Liver (tissue), 9 donors: ENCODE measurements around the gene PRKAR1B. TPM values are rescaled to one million over a fixed set of nuclear protein-coding genes. Genes with fewer than 3 reads are reported as not detected.

Experiments
- DNase-seq: peaks from one replicate; pipeline ENCODE4 v3.0.0-alpha.2; 2017; ENCODE audit warnings: low spot score
- H3K27ac ChIP-seq, 2 donors: one replicate each; pipeline ENCODE4 v1.7.0; 2013; ENCODE audit warnings: inconsistent platforms in 2 of 2, low read length in 2 of 2, control low read depth in 1 of 2, low read depth in 1 of 2, mild to moderate bottlenecking in 1 of 2
- H3K27me3 ChIP-seq, 4 donors: one replicate each; pipeline versions ENCODE4 v1.6.1 to v1.7.0; 2013; ENCODE audit warnings: low read length in 3 of 4, inconsistent platforms in 1 of 4, mild to moderate bottlenecking in 1 of 4, moderate library complexity in 1 of 4; ENCODE audit not compliant: control insufficient read depth in 4 of 4, insufficient read depth in 4 of 4
- H3K36me3 ChIP-seq, 4 donors: one replicate each; pipeline versions ENCODE4 v1.6.1 to v1.7.0; 2013; ENCODE audit warnings: low read length in 3 of 4, mild to moderate bottlenecking in 3 of 4, low read depth in 1 of 4, moderate library complexity in 1 of 4; ENCODE audit not compliant: control insufficient read depth in 4 of 4, insufficient read depth in 3 of 4
- H3K4me1 ChIP-seq, 4 donors: one replicate each; pipeline versions ENCODE4 v1.6.1 to v1.7.0; 2013; ENCODE audit warnings: low read length in 3 of 4, mild to moderate bottlenecking in 3 of 4, moderate library complexity in 1 of 4; ENCODE audit not compliant: control insufficient read depth in 4 of 4, insufficient read depth in 4 of 4
- H3K4me3 ChIP-seq, 3 donors: one replicate each; pipeline versions ENCODE4 v1.6.1 to v1.7.0; 2013; ENCODE audit warnings: low read length in 3 of 3, control low read depth in 1 of 3, low read depth in 1 of 3, mild to moderate bottlenecking in 1 of 3
- H3K9ac ChIP-seq, 2 donors: one replicate each; pipeline ENCODE4 v1.7.0; 2013; ENCODE audit warnings: low read length in 2 of 2, mild to moderate bottlenecking in 2 of 2, moderate library complexity in 2 of 2, control low read depth in 1 of 2, low read depth in 1 of 2
- H3K9me3 ChIP-seq, 4 donors: one replicate each; pipeline versions ENCODE4 v1.6.1 to v1.7.0; 2013; ENCODE audit warnings: low read length in 3 of 4; ENCODE audit not compliant: control insufficient read depth in 4 of 4
- CTCF ChIP-seq: fragments of 150-350 bp; IDR thresholded peaks from 2 replicates; pipeline ENCODE4 v1.5.1; 2017; ENCODE audit warnings: improper control_type of control experiment, low read depth, low read length; ENCODE audit not compliant: missing input control
- FOXA1 ChIP-seq: IDR thresholded peaks from 2 replicates; pipeline ENCODE4 v1.6.1; 2016; ENCODE audit warnings: antibody characterized with exemption
- MAX ChIP-seq: IDR thresholded peaks from 2 replicates; pipeline ENCODE4 v1.6.1; 2016; ENCODE audit warnings: antibody characterized with exemption
- REST ChIP-seq: IDR thresholded peaks from 2 replicates; pipeline ENCODE4 v1.6.1; 2016; ENCODE audit warnings: antibody characterized with exemption, mild to moderate bottlenecking
- RXRA ChIP-seq, 2 donors: IDR thresholded peaks; 2 replicates each; pipeline ENCODE4 v1.6.1; 2017 to 2018; ENCODE audit warnings: antibody characterized with exemption in 2 of 2, mild to moderate bottlenecking in 1 of 2
- YY1 ChIP-seq: IDR thresholded peaks from 2 replicates; pipeline ENCODE4 v1.6.1; 2016; ENCODE audit warnings: antibody characterized with exemption, mild to moderate bottlenecking
- ZBTB33 ChIP-seq: IDR thresholded peaks from 2 replicates; pipeline ENCODE4 v1.6.1; 2016; ENCODE audit warnings: antibody characterized with exemption
- WGBS: extraction: QIAGEN DNeasy Blood & Tissue Kit; methylation state at CpG from one replicate; pipeline ENCODE4 v1.1.7; 2013; 5-methylcytosine and 5-hydroxymethylcytosine counted together
- polyA plus RNA-seq, 2 donors: library from polyadenylated mRNA; stranded (reverse) in 1 of 2; unstranded in 1 of 2; fragments of 200-250 nt in 1 of 2; fragments of >200 nt in 1 of 2; fragmentation: Nextera tagmentation in 1 of 2; extraction: Ambion mirVana in 1 of 2; gene quantifications; one replicate each; pipeline versions ENCODE4 v1.2.1 to v1.2.3, GENCODE V29; 2013 to 2015
- total RNA-seq, 2 donors: library from RNA; depleted of rRNA; stranded (reverse); fragments of >200 nt; gene quantifications; one replicate each; pipeline ENCODE4 v1.2.3, GENCODE V29; 2014
- donor health status: healthy.
- donor health status: healthy.
- donor health status: healthy.
- donor health status: healthy.
- donor health status: healthy.

The PRKAR1B gene
- total and polyA plus RNA-seq, 4 donors: 11.1 to 14.4 (median 12.4) TPM

GRCh38 chr7:741850-742249 is 14.8 kb upstream of the PRKAR1B start:
- H3K27ac ChIP-seq: no peak overlapping the region
- H3K4me1 ChIP-seq: no peaks in the 10 kb centered on the region
- H3K4me3 ChIP-seq: no peak overlapping the region
- DNase-seq: no peak
- WGBS: 87% methylated on average over 15 of the region's 15 CpGs
- TF ChIP-seq RXRA (IDR thresholded peaks at IDR 0.05): no peak
- no peak for TF ChIP-seq CTCF
- no peak for TF ChIP-seq YY1
- no peak for TF ChIP-seq ZBTB33
- H3K9me3 ChIP-seq: no peaks in the 10 kb centered on the region
- no peaks in the 10 kb centered on the region for H3K27me3 ChIP-seq
- peaks cover 1 to 21% (median 6%) of the 10 kb centered on the region in 4 donors for H3K36me3 ChIP-seq
- H3K9ac ChIP-seq: no peak overlapping the region

- Histone ChIP-seq H3K27me3 (no peaks in the 10 kb centered on the region), H3K4me3 (no peak overlapping the region), H3K27ac (no peak overlapping the region), H3K9me3 (no peaks in the 10 kb centered on the region), H3K9ac (no peak overlapping the region), H3K36me3 (peaks cover 1 to 21% (median 6%) of the 10 kb centered on the region in 4 donors), H3K4me1 (no peaks in the 10 kb centered on the region)
- 98% methylated on average over 17 of the region's 17 CpGs for WGBS
- no peak for DNase-seq
- TF ChIP-seq MAX (no peak), REST (no peak), ZBTB33 (no peak), FOXA1 (no peak)
Observed at GRCh38 chr7:741191-741671, 14.2 kb upstream of the PRKAR1B start.
